ENCODE data around the gene THSD4.
"Not testable (repeated sequence)": the region's sequence is repeated elsewhere in the genome, so short reads cannot be mapped to it uniquely, and the experiment has no call there.

GRCh38 chr15:71367737-71368136, 252.5 kb downstream of the THSD4 start:
- TF ChIP-seq POLR2A, CTCF (IDR thresholded peaks at IDR 0.05): not testable (repeated sequence)

Data from thyroid gland (tissue), 4 donors.